ENCODE results near the gene OR6V1.
"Not testable (repeated sequence)": the region's sequence is repeated elsewhere in the genome, so short reads cannot be mapped to it uniquely, and the experiment has no call there.

OR6V1 gene

GRCh38 chr7:143096146-143096545 lies 44.0 kb downstream of the OR6V1 start:
- in situ Hi-C loops (cut with MboI; ENCODE audit: low pct_unique_long_range_greater_than_20kb, low sequenced_read_pairs): no loop called here
- no peak for DNase-seq

GRCh38 chr7:143099579-143099978 lies 47.4 kb downstream of the OR6V1 start:
- DNase-seq; in situ Hi-C loops (cut with MboI; ENCODE audit: low pct_unique_long_range_greater_than_20kb, low sequenced_read_pairs): not testable (repeated sequence)

Measured in KBM-7 (cell line).